WERI-Rb-1 (cell line): ENCODE results near the gene THRB.
"Not testable (repeated sequence)": the region's sequence is repeated elsewhere in the genome, so short reads cannot be mapped to it uniquely, and the experiment has no call there.

Experiments used
- DNase-seq: peaks from one replicate; pipeline ENCODE4 v3.0.0-alpha.2; 2020
- H3K27ac ChIP-seq: fragments of 250-450 bp; sonication (Bioruptor Pico); 2 replicates; pipeline ENCODE4 v1.5.1; 2020; ENCODE audit warnings: mild to moderate bottlenecking, moderate library complexity
- H3K27me3 ChIP-seq: fragments of 250-450 bp; sonication (Bioruptor Pico); 2 replicates; pipeline ENCODE4 v1.5.1; 2021; ENCODE audit warnings: mild to moderate bottlenecking, low read depth, moderate library complexity; ENCODE audit not compliant: insufficient read depth, severe bottlenecking
- H3K36me3 ChIP-seq: fragments of 250-450 bp; sonication (Bioruptor Pico); 2 replicates; pipeline ENCODE4 v1.5.1; 2020; ENCODE audit warnings: mild to moderate bottlenecking, moderate library complexity
- H3K4me3 ChIP-seq: 2 replicates; pipeline ENCODE4 v1.5.1; 2011; ENCODE audit warnings: low read depth, mild to moderate bottlenecking, control low read depth, low read length
- H3K9me3 ChIP-seq: fragments of 250-450 bp; sonication (Bioruptor Pico); 2 replicates; pipeline ENCODE4 v1.5.1; 2021; ENCODE audit warnings: mild to moderate bottlenecking, moderate library complexity; ENCODE audit not compliant: severe bottlenecking
- TF ChIP-seq, protein P1 (sequence below): IDR thresholded peaks from 2 replicates; pipeline ENCODE4 v1.5.1; 2011; ENCODE audit warnings: low read depth, mild to moderate bottlenecking, control low read depth, inconsistent platforms, low read length

THRB gene

DNA sequence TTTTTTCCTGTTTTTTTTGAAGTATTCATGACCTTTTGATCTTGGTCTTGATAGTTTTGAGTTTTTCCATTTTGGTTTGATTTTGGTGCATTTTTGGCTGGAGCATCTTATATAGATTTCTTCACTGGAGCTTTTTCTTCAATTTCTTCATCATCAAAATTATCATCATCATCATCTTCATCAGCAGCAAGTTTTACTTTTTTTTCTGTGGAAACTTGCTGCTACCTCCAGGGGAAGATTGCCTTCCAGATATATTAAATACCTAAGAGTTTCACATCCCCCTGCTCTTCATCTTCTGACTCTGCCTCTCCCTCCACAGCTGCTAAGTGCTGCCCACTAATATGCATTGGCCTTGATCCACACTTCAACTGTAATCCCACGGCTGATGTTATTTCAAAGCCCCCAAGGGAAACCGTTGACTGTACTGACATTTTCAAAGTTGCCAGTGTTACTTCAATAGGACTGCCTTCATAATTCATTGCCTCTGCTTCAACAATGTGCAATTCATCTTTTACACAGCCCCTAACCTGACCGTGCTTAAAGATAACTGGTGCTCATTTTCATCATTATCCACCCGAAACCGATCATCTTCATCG is 397.9 kb downstream of the THRB start:
- H3K27ac ChIP-seq: no peak overlapping the region
- TF ChIP-seq, protein P1, sequence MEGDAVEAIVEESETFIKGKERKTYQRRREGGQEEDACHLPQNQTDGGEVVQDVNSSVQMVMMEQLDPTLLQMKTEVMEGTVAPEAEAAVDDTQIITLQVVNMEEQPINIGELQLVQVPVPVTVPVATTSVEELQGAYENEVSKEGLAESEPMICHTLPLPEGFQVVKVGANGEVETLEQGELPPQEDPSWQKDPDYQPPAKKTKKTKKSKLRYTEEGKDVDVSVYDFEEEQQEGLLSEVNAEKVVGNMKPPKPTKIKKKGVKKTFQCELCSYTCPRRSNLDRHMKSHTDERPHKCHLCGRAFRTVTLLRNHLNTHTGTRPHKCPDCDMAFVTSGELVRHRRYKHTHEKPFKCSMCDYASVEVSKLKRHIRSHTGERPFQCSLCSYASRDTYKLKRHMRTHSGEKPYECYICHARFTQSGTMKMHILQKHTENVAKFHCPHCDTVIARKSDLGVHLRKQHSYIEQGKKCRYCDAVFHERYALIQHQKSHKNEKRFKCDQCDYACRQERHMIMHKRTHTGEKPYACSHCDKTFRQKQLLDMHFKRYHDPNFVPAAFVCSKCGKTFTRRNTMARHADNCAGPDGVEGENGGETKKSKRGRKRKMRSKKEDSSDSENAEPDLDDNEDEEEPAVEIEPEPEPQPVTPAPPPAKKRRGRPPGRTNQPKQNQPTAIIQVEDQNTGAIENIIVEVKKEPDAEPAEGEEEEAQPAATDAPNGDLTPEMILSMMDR: no peak
- H3K9me3 ChIP-seq: no peaks in the 10 kb centered on the region
- no peaks in the 10 kb centered on the region for H3K36me3 ChIP-seq
- no peak for DNase-seq
- H3K27me3 ChIP-seq: no peaks in the 10 kb centered on the region
- no peak overlapping the region for H3K4me3 ChIP-seq

DNA sequence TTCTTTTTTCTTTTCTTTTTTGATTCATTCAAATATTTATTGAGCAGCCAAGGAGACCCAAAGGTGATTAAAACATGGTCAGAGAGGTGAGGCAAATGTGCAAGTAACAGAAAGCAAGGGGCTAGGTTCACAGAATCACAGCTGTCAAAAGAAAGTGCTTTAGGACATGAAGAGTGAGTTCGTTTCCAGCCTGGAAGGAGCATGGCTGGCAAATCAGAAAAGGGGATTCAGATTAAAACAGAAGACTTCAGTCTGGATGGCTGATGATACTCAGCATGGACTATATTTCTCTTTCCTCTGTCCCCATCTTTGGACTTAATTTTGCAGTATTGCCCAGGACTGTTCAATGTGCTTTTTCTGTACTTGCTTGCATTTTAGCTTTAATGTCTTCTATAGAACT is 398.4 kb downstream of the THRB start:
- no peak overlapping the region for H3K27ac ChIP-seq
- H3K4me3 ChIP-seq: no peak overlapping the region
- TF ChIP-seq, protein P1: no peak

DNA sequence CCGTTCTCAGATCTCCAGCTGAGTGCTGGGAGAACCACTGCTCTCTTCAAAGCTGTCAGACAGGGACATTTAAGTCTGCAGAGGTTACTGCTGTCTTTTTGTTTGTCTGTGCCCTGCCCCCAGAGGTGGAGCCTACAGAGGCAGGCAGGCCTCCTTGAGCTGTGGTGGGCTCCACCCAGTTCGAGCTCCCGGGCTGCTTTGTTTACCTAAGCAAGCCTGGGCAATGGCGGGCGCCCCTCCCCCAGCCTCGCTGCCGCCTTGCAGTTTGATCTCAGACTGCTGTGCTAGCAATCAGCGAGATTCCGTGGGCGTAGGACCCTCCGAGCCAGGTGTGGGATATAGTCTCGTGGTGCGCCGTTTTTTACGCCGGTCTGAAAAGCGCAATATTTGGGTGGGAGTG is 399.8 kb downstream of the THRB start:
- H3K36me3 ChIP-seq, H3K9me3 ChIP-seq, H3K27me3 ChIP-seq, DNase-seq, H3K4me3 ChIP-seq, H3K27ac ChIP-seq: not testable (repeated sequence)

More for the DNA sequence above, 398.4 kb downstream of the THRB start:
- Histone ChIP-seq H3K9me3 (no peaks in the 10 kb centered on the region), H3K27me3 (no peaks in the 10 kb centered on the region), H3K36me3 (no peaks in the 10 kb centered on the region)
- no peak for DNase-seq

DNA sequence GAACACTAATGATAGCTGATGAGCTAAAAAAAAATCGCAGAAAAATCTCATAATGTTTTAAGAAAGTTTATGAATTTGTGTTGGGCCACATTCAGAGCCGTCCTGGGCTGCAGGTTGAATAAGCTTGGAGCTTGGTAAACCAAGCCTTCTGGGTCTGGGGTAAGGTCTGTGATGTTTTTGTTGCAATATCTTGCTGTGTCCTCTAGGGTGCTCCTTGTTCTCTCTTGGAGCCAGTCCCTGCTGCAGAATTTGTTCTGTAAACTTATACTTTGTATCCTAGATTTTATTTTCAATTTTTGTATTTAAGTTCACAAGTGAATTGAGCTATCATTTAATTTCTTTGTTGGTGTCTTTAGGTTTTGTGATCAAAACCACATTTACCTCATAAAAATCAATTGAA is 405.9 kb downstream of the THRB start:
- Histone ChIP-seq H3K36me3 (no peaks in the 10 kb centered on the region), H3K27me3 (no peaks in the 10 kb centered on the region), H3K9me3 (no peaks in the 10 kb centered on the region), H3K4me3 (no peak overlapping the region), H3K27ac (no peak overlapping the region)
- TF ChIP-seq, protein P1: peak; percentile 64
- peak; percentile 20 for DNase-seq

GRCh38 chr3:24087469-24087868 is 407.2 kb downstream of the THRB start:
- H3K27me3 ChIP-seq: no peaks in the 10 kb centered on the region
- DNase-seq: no peak
- no peak overlapping the region for H3K27ac ChIP-seq
- no peaks in the 10 kb centered on the region for H3K36me3 ChIP-seq
- no peak overlapping the region for H3K4me3 ChIP-seq
- TF ChIP-seq, protein P1: no peak
- H3K9me3 ChIP-seq: no peaks in the 10 kb centered on the region

DNA sequence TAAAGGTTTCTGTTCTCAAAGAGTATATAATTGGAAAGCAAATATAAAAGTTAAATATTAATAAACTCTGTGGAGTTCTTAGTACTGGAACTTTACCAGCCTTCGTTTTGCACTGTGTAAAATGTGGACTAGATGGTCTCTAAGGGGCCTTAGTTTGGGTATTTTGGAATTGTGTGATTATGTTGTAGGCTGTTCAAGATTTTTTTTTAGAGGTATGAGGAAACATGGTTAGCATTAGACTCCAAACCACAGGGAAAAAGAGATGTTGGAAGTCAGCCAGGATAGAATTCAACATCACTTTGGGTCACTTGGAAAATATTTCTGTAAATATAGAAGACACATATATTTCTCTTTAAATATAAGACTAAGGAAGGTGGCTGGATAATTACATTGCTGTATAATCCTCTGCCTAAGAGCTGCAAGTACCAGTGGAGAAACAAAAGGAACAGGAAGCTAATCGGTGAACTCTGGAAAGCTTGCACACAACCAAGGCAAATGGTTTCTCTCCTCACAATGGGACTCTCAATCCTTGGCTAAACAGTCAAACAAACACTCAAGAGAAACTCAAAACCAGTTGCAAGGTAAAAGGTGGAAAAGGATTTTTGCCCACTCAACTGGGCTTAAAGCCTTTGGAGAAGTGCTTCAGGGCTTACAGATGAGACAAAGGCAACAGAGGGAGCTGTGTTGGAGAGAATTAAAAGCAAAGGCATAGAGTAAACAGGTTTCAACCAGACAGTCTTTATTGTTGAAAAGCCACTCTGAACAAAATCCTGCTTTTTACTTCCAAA is 407.8 kb downstream of the THRB start:
- no peaks in the 10 kb centered on the region for H3K27me3 ChIP-seq
- DNase-seq: no peak
- no peaks in the 10 kb centered on the region for H3K9me3 ChIP-seq
- TF ChIP-seq, protein P1: no peak
- H3K4me3 ChIP-seq: no peak overlapping the region
- no peak overlapping the region for H3K27ac ChIP-seq
- H3K36me3 ChIP-seq: no peaks in the 10 kb centered on the region
